ENCODE measurements around the gene CFAP70. TPM values are rescaled to one million over a fixed set of nuclear protein-coding genes. Genes with fewer than 3 reads are reported as not detected.

The CFAP70 gene
- polyA plus RNA-seq, 1 donor: 5.3 TPM

GRCh38 chr10:73244866-73245477 is 113.7 kb downstream of the CFAP70 start:
- no peak overlapping the region for H3K27ac ChIP-seq (ENCODE audit: low read length)
- peaks cover 8% of the 10 kb centered on the region for H3K4me1 ChIP-seq (ENCODE audit: control insufficient read depth, insufficient read depth, low read length)
- no peaks in the 10 kb centered on the region for H3K27me3 ChIP-seq (ENCODE audit: control insufficient read depth, insufficient read depth, low read length)
- H3K9me3 ChIP-seq (ENCODE audit: control insufficient read depth, low read depth, low read length): no peaks in the 10 kb centered on the region
- WGBS (ENCODE audit: insufficient coverage, low lambda C conversion rate): no CpG with 5 or more reads among the region's 8 CpGs
- peak overlapping the region; percentile 92 for H3K4me3 ChIP-seq (ENCODE audit: low read length)
- peaks cover 35% of the 10 kb centered on the region for H3K36me3 ChIP-seq (ENCODE audit: control insufficient read depth, insufficient read depth, low read length)
- no peak for DNase-seq

GRCh38 chr10:73239908-73240307 is 118.8 kb downstream of the CFAP70 start:
- Histone ChIP-seq H3K27ac (ENCODE audit: low read length) (no peak overlapping the region), H3K27me3 (ENCODE audit: control insufficient read depth, insufficient read depth, low read length) (no peaks in the 10 kb centered on the region), H3K4me1 (ENCODE audit: control insufficient read depth, insufficient read depth, low read length) (peaks cover 5% of the 10 kb centered on the region), H3K9me3 (ENCODE audit: control insufficient read depth, low read depth, low read length) (no peaks in the 10 kb centered on the region), H3K36me3 (ENCODE audit: control insufficient read depth, insufficient read depth, low read length) (peaks cover 53% of the 10 kb centered on the region), H3K4me3 (ENCODE audit: low read length) (no peak overlapping the region)
- no peak for DNase-seq
- no CpG with 5 or more reads among the region's 2 CpGs for WGBS (ENCODE audit: insufficient coverage, low lambda C conversion rate)

GRCh38 chr10:73238990-73239566 is 119.6 kb downstream of the CFAP70 start:
- WGBS (ENCODE audit: insufficient coverage, low lambda C conversion rate): 100% methylated on average over 1 of the region's 5 CpGs
- peaks cover 52% of the 10 kb centered on the region for H3K36me3 ChIP-seq (ENCODE audit: control insufficient read depth, insufficient read depth, low read length)
- DNase-seq: no peak
- H3K27me3 ChIP-seq (ENCODE audit: control insufficient read depth, insufficient read depth, low read length): no peaks in the 10 kb centered on the region
- H3K4me3 ChIP-seq (ENCODE audit: low read length): no peak overlapping the region
- H3K27ac ChIP-seq (ENCODE audit: low read length): no peak overlapping the region
- no peaks in the 10 kb centered on the region for H3K9me3 ChIP-seq (ENCODE audit: control insufficient read depth, low read depth, low read length)
- no peaks in the 10 kb centered on the region for H3K4me1 ChIP-seq (ENCODE audit: control insufficient read depth, insufficient read depth, low read length)

GRCh38 chr10:73234695-73235094 is 124.0 kb downstream of the CFAP70 start:
- no peaks in the 10 kb centered on the region for H3K27me3 ChIP-seq (ENCODE audit: control insufficient read depth, insufficient read depth, low read length)
- no peak overlapping the region for H3K4me3 ChIP-seq (ENCODE audit: low read length)
- H3K36me3 ChIP-seq (ENCODE audit: control insufficient read depth, insufficient read depth, low read length): peaks cover 55% of the 10 kb centered on the region
- 87% methylated on average over 4 of the region's 7 CpGs for WGBS (ENCODE audit: insufficient coverage, low lambda C conversion rate)
- no peak for DNase-seq
- no peak overlapping the region for H3K27ac ChIP-seq (ENCODE audit: low read length)
- H3K4me1 ChIP-seq (ENCODE audit: control insufficient read depth, insufficient read depth, low read length): no peaks in the 10 kb centered on the region
- no peaks in the 10 kb centered on the region for H3K9me3 ChIP-seq (ENCODE audit: control insufficient read depth, low read depth, low read length)

- no peak overlapping the region for H3K4me3 ChIP-seq (ENCODE audit: low read length)
- WGBS (ENCODE audit: insufficient coverage, low lambda C conversion rate): no CpG with 5 or more reads among the region's 2 CpGs
- H3K4me1 ChIP-seq (ENCODE audit: control insufficient read depth, insufficient read depth, low read length): no peaks in the 10 kb centered on the region
- DNase-seq: no peak
- peaks cover 57% of the 10 kb centered on the region for H3K36me3 ChIP-seq (ENCODE audit: control insufficient read depth, insufficient read depth, low read length)
- no peaks in the 10 kb centered on the region for H3K9me3 ChIP-seq (ENCODE audit: control insufficient read depth, low read depth, low read length)
- H3K27me3 ChIP-seq (ENCODE audit: control insufficient read depth, insufficient read depth, low read length): no peaks in the 10 kb centered on the region
- H3K27ac ChIP-seq (ENCODE audit: low read length): no peak overlapping the region
These were observed 124.8 kb downstream of the CFAP70 start for GRCh38 chr10:73233883-73234282.

- peaks cover 59% of the 10 kb centered on the region for H3K36me3 ChIP-seq (ENCODE audit: control insufficient read depth, insufficient read depth, low read length)
- DNase-seq: no peak
- no peaks in the 10 kb centered on the region for H3K9me3 ChIP-seq (ENCODE audit: control insufficient read depth, low read depth, low read length)
- no peaks in the 10 kb centered on the region for H3K4me1 ChIP-seq (ENCODE audit: control insufficient read depth, insufficient read depth, low read length)
- H3K27ac ChIP-seq (ENCODE audit: low read length): no peak overlapping the region
- no peaks in the 10 kb centered on the region for H3K27me3 ChIP-seq (ENCODE audit: control insufficient read depth, insufficient read depth, low read length)
- WGBS (ENCODE audit: insufficient coverage, low lambda C conversion rate): no CpG with 5 or more reads among the region's 8 CpGs
- no peak overlapping the region for H3K4me3 ChIP-seq (ENCODE audit: low read length)
These were observed 125.8 kb downstream of the CFAP70 start for GRCh38 chr10:73232887-73233286.

GRCh38 chr10:73229567-73229966 is 129.1 kb downstream of the CFAP70 start:
- H3K9me3 ChIP-seq (ENCODE audit: control insufficient read depth, low read depth, low read length): no peaks in the 10 kb centered on the region
- no peaks in the 10 kb centered on the region for H3K4me1 ChIP-seq (ENCODE audit: control insufficient read depth, insufficient read depth, low read length)
- no peaks in the 10 kb centered on the region for H3K27me3 ChIP-seq (ENCODE audit: control insufficient read depth, insufficient read depth, low read length)
- no peak for DNase-seq
- H3K36me3 ChIP-seq (ENCODE audit: control insufficient read depth, insufficient read depth, low read length): peaks cover 38% of the 10 kb centered on the region
- H3K27ac ChIP-seq (ENCODE audit: low read length): no peak overlapping the region
- H3K4me3 ChIP-seq (ENCODE audit: low read length): no peak overlapping the region
- WGBS (ENCODE audit: insufficient coverage, low lambda C conversion rate): no CpG with 5 or more reads among the region's 6 CpGs

- DNase-seq: no peak
- no peak overlapping the region for H3K27ac ChIP-seq (ENCODE audit: low read length)
- no peak overlapping the region for H3K4me3 ChIP-seq (ENCODE audit: low read length)
- H3K9me3 ChIP-seq (ENCODE audit: control insufficient read depth, low read depth, low read length): no peaks in the 10 kb centered on the region
- no peaks in the 10 kb centered on the region for H3K4me1 ChIP-seq (ENCODE audit: control insufficient read depth, insufficient read depth, low read length)
- H3K27me3 ChIP-seq (ENCODE audit: control insufficient read depth, insufficient read depth, low read length): no peaks in the 10 kb centered on the region
- peaks cover 30% of the 10 kb centered on the region for H3K36me3 ChIP-seq (ENCODE audit: control insufficient read depth, insufficient read depth, low read length)
- WGBS (ENCODE audit: insufficient coverage, low lambda C conversion rate): 94% methylated on average over 2 of the region's 3 CpGs
These were observed 130.4 kb downstream of the CFAP70 start for GRCh38 chr10:73228247-73228646.

- Histone ChIP-seq H3K36me3 (ENCODE audit: control insufficient read depth, insufficient read depth, low read length) (peaks cover 20% of the 10 kb centered on the region), H3K9me3 (ENCODE audit: control insufficient read depth, low read depth, low read length) (no peaks in the 10 kb centered on the region), H3K4me3 (ENCODE audit: low read length) (no peak overlapping the region), H3K4me1 (ENCODE audit: control insufficient read depth, insufficient read depth, low read length) (peaks cover 3% of the 10 kb centered on the region), H3K27ac (ENCODE audit: low read length) (no peak overlapping the region), H3K27me3 (ENCODE audit: control insufficient read depth, insufficient read depth, low read length) (no peaks in the 10 kb centered on the region)
- no peak for DNase-seq
These were observed 132.0 kb downstream of the CFAP70 start for GRCh38 chr10:73226663-73227062.

GRCh38 chr10:73225518-73225917 is 133.1 kb downstream of the CFAP70 start:
- Histone ChIP-seq H3K4me1 (ENCODE audit: control insufficient read depth, insufficient read depth, low read length) (peaks cover 3% of the 10 kb centered on the region), H3K27me3 (ENCODE audit: control insufficient read depth, insufficient read depth, low read length) (no peaks in the 10 kb centered on the region), H3K27ac (ENCODE audit: low read length) (no peak overlapping the region), H3K9me3 (ENCODE audit: control insufficient read depth, low read depth, low read length) (no peaks in the 10 kb centered on the region), H3K36me3 (ENCODE audit: control insufficient read depth, insufficient read depth, low read length) (peaks cover 18% of the 10 kb centered on the region), H3K4me3 (ENCODE audit: low read length) (no peak overlapping the region)
- DNase-seq: no peak

GRCh38 chr10:73220989-73221388 is 137.7 kb downstream of the CFAP70 start:
- WGBS (ENCODE audit: insufficient coverage, low lambda C conversion rate): 100% methylated on average over 1 of the region's 1 CpG
- peaks cover 3% of the 10 kb centered on the region for H3K4me1 ChIP-seq (ENCODE audit: control insufficient read depth, insufficient read depth, low read length)
- H3K27ac ChIP-seq (ENCODE audit: low read length): no peak overlapping the region
- H3K4me3 ChIP-seq (ENCODE audit: low read length): no peak overlapping the region
- H3K36me3 ChIP-seq (ENCODE audit: control insufficient read depth, insufficient read depth, low read length): peaks cover 22% of the 10 kb centered on the region
- no peak for DNase-seq
- H3K27me3 ChIP-seq (ENCODE audit: control insufficient read depth, insufficient read depth, low read length): no peaks in the 10 kb centered on the region
- no peaks in the 10 kb centered on the region for H3K9me3 ChIP-seq (ENCODE audit: control insufficient read depth, low read depth, low read length)

Data from large intestine (tissue), 3 donors.